ENCODE measurements around the gene PPP2R5E.

- TF ChIP-seq, protein P1, sequence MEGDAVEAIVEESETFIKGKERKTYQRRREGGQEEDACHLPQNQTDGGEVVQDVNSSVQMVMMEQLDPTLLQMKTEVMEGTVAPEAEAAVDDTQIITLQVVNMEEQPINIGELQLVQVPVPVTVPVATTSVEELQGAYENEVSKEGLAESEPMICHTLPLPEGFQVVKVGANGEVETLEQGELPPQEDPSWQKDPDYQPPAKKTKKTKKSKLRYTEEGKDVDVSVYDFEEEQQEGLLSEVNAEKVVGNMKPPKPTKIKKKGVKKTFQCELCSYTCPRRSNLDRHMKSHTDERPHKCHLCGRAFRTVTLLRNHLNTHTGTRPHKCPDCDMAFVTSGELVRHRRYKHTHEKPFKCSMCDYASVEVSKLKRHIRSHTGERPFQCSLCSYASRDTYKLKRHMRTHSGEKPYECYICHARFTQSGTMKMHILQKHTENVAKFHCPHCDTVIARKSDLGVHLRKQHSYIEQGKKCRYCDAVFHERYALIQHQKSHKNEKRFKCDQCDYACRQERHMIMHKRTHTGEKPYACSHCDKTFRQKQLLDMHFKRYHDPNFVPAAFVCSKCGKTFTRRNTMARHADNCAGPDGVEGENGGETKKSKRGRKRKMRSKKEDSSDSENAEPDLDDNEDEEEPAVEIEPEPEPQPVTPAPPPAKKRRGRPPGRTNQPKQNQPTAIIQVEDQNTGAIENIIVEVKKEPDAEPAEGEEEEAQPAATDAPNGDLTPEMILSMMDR (IDR thresholded peaks at IDR 0.05) = no peak
- TF ChIP-seq POLR2A (IDR thresholded peaks at IDR 0.05) = no peak
Observed at GRCh38 chr14:63393012-63393411, 150.2 kb downstream of the PPP2R5E start.

Data from testis (tissue), 2 donors.